SK-N-SH (cell line): ENCODE data around the gene SFMBT2. TPM values are rescaled to one million over a fixed set of nuclear protein-coding genes. Genes with fewer than 3 reads are reported as not detected.

Experiments used
- CTCF ChIA-PET: fragments of 300-600, 350-600 bp; formaldehyde crosslinking; extraction: SDS; loops from one replicate; lab custom pipeline; 2021; lab: Yijun Ruan, JAX
- POLR2A ChIA-PET: fragments of 350-600 bp; sonication (Branson Sonifier 250); formaldehyde crosslinking; extraction: SDS; loops from one replicate; lab custom pipeline; 2020; ENCODE audit warnings: antibody characterized with exemption, inconsistent platforms; lab: Yijun Ruan, JAX
- DNase-seq: peaks from one replicate; pipeline ENCODE4 v3.0.0; 2012
- H2AFZ ChIP-seq: fragments of 200-600 bp; sonication (generic); 2 replicates; pipeline ENCODE4 v1.8.1; 2016; ENCODE audit warnings: antibody characterized with exemption, mild to moderate bottlenecking, low read depth
- H3F3A ChIP-seq: fragments of 200-600 bp; sonication (generic); replicated peaks from 2 replicates; pipeline ENCODE3; 2016; ENCODE audit warnings: antibody characterized with exemption, mild to moderate bottlenecking; ENCODE audit not compliant: insufficient read depth
- H3K27ac ChIP-seq, 2 experiments: fragments of 200-500 bp in 1 of 2; fragments of 200-600 bp in 1 of 2; sonication (Bioruptor generic) in 1 of 2; sonication (generic), shearing (Covaris generic) in 1 of 2; 2 replicates each; pipeline versions ENCODE4 v1.5.1 to v1.6.1; 2014 to 2016; ENCODE audit warnings: low read depth in 2 of 2, inconsistent platforms in 1 of 2, low read length in 1 of 2, mild to moderate bottlenecking in 1 of 2, mixed read lengths in 1 of 2
- H3K27me3 ChIP-seq: fragments of 200-600 bp; sonication (generic), shearing (Covaris generic); 2 replicates; pipeline ENCODE4 v1.6.1; 2016; ENCODE audit warnings: mixed run types; ENCODE audit not compliant: insufficient read depth
- H3K36me3 ChIP-seq, 2 experiments: fragments of 200-500 bp in 1 of 2; fragments of 200-600 bp in 1 of 2; sonication (Bioruptor generic) in 1 of 2; sonication (generic) in 1 of 2; replicated peaks in 1 of 2; 2 replicates each; pipeline versions ENCODE3 to v1.5.1; 2014 to 2016; ENCODE audit warnings: low read length in 1 of 2, mild to moderate bottlenecking in 1 of 2; ENCODE audit not compliant: insufficient read depth in 2 of 2, control insufficient read depth in 1 of 2
- H3K4me1 ChIP-seq, 2 experiments: fragments of 200-500 bp in 1 of 2; fragments of 200-600 bp in 1 of 2; sonication (Bioruptor generic) in 1 of 2; sonication (generic), shearing (Covaris generic) in 1 of 2; 2 replicates each; pipeline versions ENCODE4 v1.5.1 to v1.6.1; 2014 to 2016; ENCODE audit warnings: low read depth in 1 of 2, low read length in 1 of 2, mixed run types in 1 of 2; ENCODE audit not compliant: insufficient read depth in 2 of 2, control insufficient read depth in 1 of 2
- H3K4me2 ChIP-seq: fragments of 200-600 bp; sonication (generic), shearing (Covaris generic); 2 replicates; pipeline ENCODE4 v1.6.1; 2017; ENCODE audit warnings: mixed run types
- H3K4me3 ChIP-seq, 2 experiments: fragments of 200-500 bp in 1 of 2; fragments of 200-600 bp in 1 of 2; sonication (Bioruptor generic) in 1 of 2; sonication (generic), shearing (Covaris generic) in 1 of 2; 2 replicates each; pipeline versions ENCODE4 v1.5.1 to v1.8.1; 2014 to 2016; ENCODE audit warnings: low read depth in 2 of 2, inconsistent platforms in 1 of 2, low read length in 1 of 2, mild to moderate bottlenecking in 1 of 2, mixed read lengths in 1 of 2, moderate library complexity in 1 of 2
- H3K79me2 ChIP-seq: fragments of 200-600 bp; sonication (generic); 2 replicates; pipeline ENCODE4 v1.8.1; 2017; ENCODE audit warnings: mild to moderate bottlenecking; ENCODE audit not compliant: insufficient read depth
- H3K9ac ChIP-seq: fragments of 200-600 bp; sonication (generic); 2 replicates; pipeline ENCODE4 v1.6.1; 2017; ENCODE audit warnings: mixed run types
- H3K9me2 ChIP-seq: fragments of 200-600 bp; sonication (generic); 2 replicates; pipeline ENCODE4 v1.6.1; 2017; ENCODE audit warnings: mixed run types
- H3K9me3 ChIP-seq: fragments of 200-600 bp; sonication (generic); 2 replicates; pipeline ENCODE4 v1.6.1; 2017; ENCODE audit warnings: mixed run types, mild to moderate bottlenecking, moderate library complexity
- H4K20me1 ChIP-seq: fragments of 200-600 bp; sonication (generic); 2 replicates; pipeline ENCODE4 v1.6.1; 2017; ENCODE audit warnings: mild to moderate bottlenecking, mixed run types; ENCODE audit not compliant: insufficient read depth
- CHD2 ChIP-seq: fragments of 150-350 bp; IDR thresholded peaks from 2 replicates; pipeline ENCODE4 v1.6.1; 2018; ENCODE audit warnings: low read length; ENCODE audit not compliant: partially characterized antibody
- CTCF ChIP-seq: fragments of 200-600 bp; sonication (generic); IDR thresholded peaks from 2 replicates; pipeline ENCODE4 v1.6.1; 2017; ENCODE audit warnings: antibody characterized with exemption, mild to moderate bottlenecking, moderate library complexity
- ELF1 ChIP-seq: IDR thresholded peaks from 2 replicates; pipeline ENCODE4 v1.4.0; 2012
- EZH2phosphoT487 ChIP-seq: fragments of 200-600 bp; sonication (generic); IDR thresholded peaks from 2 replicates; pipeline ENCODE4 v1.6.1; 2017; ENCODE audit warnings: low read depth, mixed run types, mild to moderate bottlenecking, antibody characterized with exemption, moderate library complexity, borderline replicate concordance
- FOXM1 ChIP-seq: IDR thresholded peaks from 2 replicates; pipeline ENCODE4 v1.4.0; 2012; ENCODE audit warnings: low read depth, mild to moderate bottlenecking
- GABPA ChIP-seq: IDR thresholded peaks from 2 replicates; pipeline ENCODE4 v1.4.0; 2012; ENCODE audit warnings: low read depth, mild to moderate bottlenecking
- GATA2 ChIP-seq: sonication (generic); formaldehyde crosslinking; IDR thresholded peaks from 2 replicates; pipeline ENCODE4 v1.5.0; 2020; ENCODE audit warnings: mild to moderate bottlenecking, missing genetic modification reagents
- JUND ChIP-seq: IDR thresholded peaks from 2 replicates; pipeline ENCODE4 v1.4.0; 2012
- RAD21 ChIP-seq: IDR thresholded peaks from 2 replicates; pipeline ENCODE4 v1.6.1; 2012; ENCODE audit warnings: mild to moderate bottlenecking, low read length
- RFX5 ChIP-seq: IDR thresholded peaks from 2 replicates; pipeline ENCODE4 v1.6.1; 2012; ENCODE audit warnings: mild to moderate bottlenecking, improper control_type of control experiment, low read length
- RXRA ChIP-seq: IDR thresholded peaks from 2 replicates; pipeline ENCODE4 v1.4.0; 2012; ENCODE audit warnings: low read depth, mild to moderate bottlenecking, borderline replicate concordance
- SMC3 ChIP-seq: IDR thresholded peaks from 2 replicates; pipeline ENCODE4 v1.6.1; 2012; ENCODE audit warnings: low read depth, low read length, improper control_type of control experiment
- TAF1 ChIP-seq: IDR thresholded peaks from 2 replicates; pipeline ENCODE4 v1.6.1; 2012; ENCODE audit warnings: low read depth, mild to moderate bottlenecking, low read length, moderate library complexity, borderline replicate concordance
- TEAD4 ChIP-seq: IDR thresholded peaks from 2 replicates; pipeline ENCODE4 v1.4.0; 2012; ENCODE audit warnings: mild to moderate bottlenecking, borderline replicate concordance; ENCODE audit not compliant: insufficient read depth
- YY1 ChIP-seq: IDR thresholded peaks from 2 replicates; pipeline ENCODE4 v1.4.0; 2012; ENCODE audit warnings: low read depth, mild to moderate bottlenecking
- WGBS: methylation state at CpG from one replicate; pipeline ENCODE4 v1.1.6; 2017; ENCODE audit warnings: low lambda C conversion rate; 5-methylcytosine and 5-hydroxymethylcytosine counted together
- polyA plus RNA-seq, 3 experiments: library from polyadenylated mRNA; depleted of rRNA; stranded (reverse); fragments of >200 nt; gene quantifications; 2 replicates each; pipeline ENCODE4 v1.2.3, GENCODE V29; 2012
- TF ChIP-seq, protein P1 (sequence below): IDR thresholded peaks from 2 replicates; pipeline ENCODE4; 2012
- TF ChIP-seq, protein P2 (sequence below): fragments of 150-350 bp; IDR thresholded peaks from 2 replicates; pipeline ENCODE4 v1.6.1; 2016; ENCODE audit warnings: mild to moderate bottlenecking, low read depth, low read length
- TF ChIP-seq, protein P3 (sequence below): fragments of 150-350 bp; IDR thresholded peaks from 2 replicates; pipeline ENCODE4 v1.6.1; 2017; ENCODE audit warnings: antibody characterized with exemption, low read length, low read depth, borderline replicate concordance

SFMBT2 gene
- polyA plus RNA-seq, 1 of the 3 experiments (the other 2 are of a cell fraction) = 0.20 TPM

DNA sequence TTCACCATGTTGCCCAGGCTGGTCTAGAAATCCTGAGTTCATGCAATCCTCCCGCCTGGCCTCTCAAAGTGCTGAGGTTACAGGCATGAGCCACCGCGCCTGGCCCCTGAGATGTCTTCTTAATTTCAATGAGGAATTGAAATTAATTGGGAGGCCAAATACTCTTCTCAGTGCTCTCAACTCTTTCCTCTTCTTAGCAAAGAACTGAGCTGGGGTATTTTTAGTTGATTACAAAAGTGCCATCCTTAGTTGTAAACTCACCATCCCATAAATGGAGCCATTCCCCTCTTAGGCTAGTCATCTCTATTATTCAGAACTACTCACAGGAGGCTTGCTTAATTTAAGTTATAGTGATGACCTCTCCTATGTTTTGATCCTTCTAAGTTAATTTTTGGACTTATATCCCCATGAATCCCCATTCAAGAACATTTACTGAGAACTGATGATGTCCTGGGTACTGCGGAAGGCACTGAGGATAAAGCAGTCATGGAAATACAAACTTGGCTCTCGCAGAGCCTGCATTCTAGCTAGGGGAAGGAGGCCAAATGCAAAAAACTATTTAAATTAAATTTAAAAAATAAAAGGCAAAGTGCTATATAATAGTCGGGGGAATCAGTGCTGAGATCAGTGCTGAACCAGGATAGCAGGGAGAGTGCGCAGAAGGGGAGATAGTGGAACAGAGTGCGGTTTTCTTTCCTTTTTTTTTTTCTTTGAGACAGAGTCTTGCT lies 145.3 kb downstream of the SFMBT2 start:
- H3K9me2 ChIP-seq = no peaks in the 10 kb centered on the region
- ChIA-PET POLR2A (no interaction called here), CTCF (interaction anchor here (2.8 kb wide), 1 partner anchor 144 kb away, joined by 12 read pairs; the partner anchor contains the start of gene SFMBT2)

More for the DNA sequence above, 145.3 kb downstream of the SFMBT2 start:
- no peaks in the 10 kb centered on the region for H3K9me3 ChIP-seq
- TF ChIP-seq SMC3 (no peak), RFX5 (no peak), EZH2phosphoT487 (no peak), TAF1 (no peak), YY1 (no peak), FOXM1 (no peak), JUND (no peak), RAD21 (no peak), TEAD4 (no peak), CTCF (no peak), RXRA (no peak), ELF1 (no peak), GATA2 (CRISPR knock-in tag) (no peak), GABPA (no peak), CHD2 (no peak)
- TF ChIP-seq, protein P1, sequence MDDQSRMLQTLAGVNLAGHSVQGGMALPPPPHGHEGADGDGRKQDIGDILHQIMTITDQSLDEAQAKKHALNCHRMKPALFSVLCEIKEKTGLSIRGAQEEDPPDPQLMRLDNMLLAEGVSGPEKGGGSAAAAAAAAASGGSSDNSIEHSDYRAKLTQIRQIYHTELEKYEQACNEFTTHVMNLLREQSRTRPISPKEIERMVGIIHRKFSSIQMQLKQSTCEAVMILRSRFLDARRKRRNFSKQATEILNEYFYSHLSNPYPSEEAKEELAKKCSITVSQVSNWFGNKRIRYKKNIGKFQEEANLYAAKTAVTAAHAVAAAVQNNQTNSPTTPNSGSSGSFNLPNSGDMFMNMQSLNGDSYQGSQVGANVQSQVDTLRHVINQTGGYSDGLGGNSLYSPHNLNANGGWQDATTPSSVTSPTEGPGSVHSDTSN = no peak
- TF ChIP-seq, protein P2, sequence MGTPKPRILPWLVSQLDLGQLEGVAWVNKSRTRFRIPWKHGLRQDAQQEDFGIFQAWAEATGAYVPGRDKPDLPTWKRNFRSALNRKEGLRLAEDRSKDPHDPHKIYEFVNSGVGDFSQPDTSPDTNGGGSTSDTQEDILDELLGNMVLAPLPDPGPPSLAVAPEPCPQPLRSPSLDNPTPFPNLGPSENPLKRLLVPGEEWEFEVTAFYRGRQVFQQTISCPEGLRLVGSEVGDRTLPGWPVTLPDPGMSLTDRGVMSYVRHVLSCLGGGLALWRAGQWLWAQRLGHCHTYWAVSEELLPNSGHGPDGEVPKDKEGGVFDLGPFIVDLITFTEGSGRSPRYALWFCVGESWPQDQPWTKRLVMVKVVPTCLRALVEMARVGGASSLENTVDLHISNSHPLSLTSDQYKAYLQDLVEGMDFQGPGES = no peak
- TF ChIP-seq, protein P3, sequence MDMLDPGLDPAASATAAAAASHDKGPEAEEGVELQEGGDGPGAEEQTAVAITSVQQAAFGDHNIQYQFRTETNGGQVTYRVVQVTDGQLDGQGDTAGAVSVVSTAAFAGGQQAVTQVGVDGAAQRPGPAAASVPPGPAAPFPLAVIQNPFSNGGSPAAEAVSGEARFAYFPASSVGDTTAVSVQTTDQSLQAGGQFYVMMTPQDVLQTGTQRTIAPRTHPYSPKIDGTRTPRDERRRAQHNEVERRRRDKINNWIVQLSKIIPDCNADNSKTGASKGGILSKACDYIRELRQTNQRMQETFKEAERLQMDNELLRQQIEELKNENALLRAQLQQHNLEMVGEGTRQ = no peak
- no peaks in the 10 kb centered on the region for H4K20me1 ChIP-seq
- H3K9ac ChIP-seq = no peak overlapping the region
- no peak overlapping the region for H3K4me2 ChIP-seq
- no peak overlapping the region for H2AFZ ChIP-seq
- H3K4me1 ChIP-seq = peaks cover 0 to 36% of the 10 kb centered on the region in 2 experiments; a peak in 2 of 4 replicates
- no peaks in the 10 kb centered on the region for H3F3A ChIP-seq
- H3K79me2 ChIP-seq = no peaks in the 10 kb centered on the region
- H3K27me3 ChIP-seq = no peaks in the 10 kb centered on the region
- no peaks in the 10 kb centered on the region for H3K36me3 ChIP-seq
- no peak overlapping the region for H3K4me3 ChIP-seq
- no peak for DNase-seq
- WGBS = 74% methylated on average over 8 of the region's 8 CpGs
- peak overlapping the region in 1 of 2 experiments; percentile 93; a peak in 2 of 4 replicates for H3K27ac ChIP-seq
